ENCODE measurements around the gene CACNA2D4. TPM values are rescaled to one million over a fixed set of nuclear protein-coding genes. Genes with fewer than 3 reads are reported as not detected.

The CACNA2D4 gene
- total RNA-seq, 4 donors from 2014 or later = 0.25 to 3.1 (median 0.68) TPM

GRCh38 chr12:1872448-1872847 is 46.0 kb downstream of the CACNA2D4 start:
- Histone ChIP-seq H3K9me3 (no peaks in the 10 kb centered on the region), H3K4me3 (no peak overlapping the region), H3K36me3 (no peaks in the 10 kb centered on the region), H3K4me1 (no peaks in the 10 kb centered on the region), H3K27me3 (peaks cover 0 to 4% (median 4%) of the 10 kb centered on the region in 3 donors), H3K27ac (no peak overlapping the region)
- DNase-seq = no peak
- intact Hi-C loops (cut with DNase I; ENCODE audit: low total_unique reads) = no loop called here
- in situ Hi-C loops (cut with MboI; ENCODE audit: low sequenced_read_pairs in 4 of 4) = no loop called here
- no peak for TF ChIP-seq POLR2A (IDR thresholded peaks at IDR 0.05)
- TF ChIP-seq, protein P1, sequence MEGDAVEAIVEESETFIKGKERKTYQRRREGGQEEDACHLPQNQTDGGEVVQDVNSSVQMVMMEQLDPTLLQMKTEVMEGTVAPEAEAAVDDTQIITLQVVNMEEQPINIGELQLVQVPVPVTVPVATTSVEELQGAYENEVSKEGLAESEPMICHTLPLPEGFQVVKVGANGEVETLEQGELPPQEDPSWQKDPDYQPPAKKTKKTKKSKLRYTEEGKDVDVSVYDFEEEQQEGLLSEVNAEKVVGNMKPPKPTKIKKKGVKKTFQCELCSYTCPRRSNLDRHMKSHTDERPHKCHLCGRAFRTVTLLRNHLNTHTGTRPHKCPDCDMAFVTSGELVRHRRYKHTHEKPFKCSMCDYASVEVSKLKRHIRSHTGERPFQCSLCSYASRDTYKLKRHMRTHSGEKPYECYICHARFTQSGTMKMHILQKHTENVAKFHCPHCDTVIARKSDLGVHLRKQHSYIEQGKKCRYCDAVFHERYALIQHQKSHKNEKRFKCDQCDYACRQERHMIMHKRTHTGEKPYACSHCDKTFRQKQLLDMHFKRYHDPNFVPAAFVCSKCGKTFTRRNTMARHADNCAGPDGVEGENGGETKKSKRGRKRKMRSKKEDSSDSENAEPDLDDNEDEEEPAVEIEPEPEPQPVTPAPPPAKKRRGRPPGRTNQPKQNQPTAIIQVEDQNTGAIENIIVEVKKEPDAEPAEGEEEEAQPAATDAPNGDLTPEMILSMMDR (IDR thresholded peaks at IDR 0.05 in 4 of 5, conservative IDR thresholded peaks at IDR 0.05 in 1 of 5) = no peak
- ATAC-seq = no peak

DNA sequence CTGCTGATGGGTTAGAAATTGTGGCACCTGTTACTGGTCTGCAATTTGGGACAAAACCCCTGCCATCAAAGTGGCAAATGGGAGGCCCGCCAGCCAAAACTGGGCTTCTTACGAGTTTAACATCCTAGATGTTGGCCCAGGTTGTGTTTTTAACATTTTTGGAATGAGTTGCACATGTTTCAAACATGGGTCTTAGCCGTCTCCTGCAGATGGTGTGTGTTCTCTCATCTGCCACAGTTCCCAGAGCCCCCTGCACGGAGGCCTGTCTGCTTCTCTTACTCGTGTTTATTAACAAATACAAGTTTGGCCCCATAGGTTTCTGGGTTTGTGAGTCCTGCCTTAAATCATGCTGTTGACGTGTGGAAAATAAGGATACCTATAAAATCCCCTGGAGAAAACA is 46.5 kb downstream of the CACNA2D4 start:
- DNase-seq (no peak), ATAC-seq (no peak)
- Histone ChIP-seq H3K4me3 (no peak overlapping the region), H3K27me3 (peaks cover 0 to 5% (median 4%) of the 10 kb centered on the region in 3 donors), H3K27ac (no peak overlapping the region), H3K4me1 (no peaks in the 10 kb centered on the region), H3K36me3 (no peaks in the 10 kb centered on the region), H3K9me3 (no peaks in the 10 kb centered on the region)
- no peak for TF ChIP-seq POLR2A (IDR thresholded peaks at IDR 0.05)
- TF ChIP-seq, protein P1 (IDR thresholded peaks at IDR 0.05 in 4 of 5, conservative IDR thresholded peaks at IDR 0.05 in 1 of 5) = no peak
- in situ Hi-C loops (cut with MboI; ENCODE audit: low sequenced_read_pairs in 4 of 4) = no loop called here
- intact Hi-C loops (cut with DNase I; ENCODE audit: low total_unique reads) = no loop called here

- H3K4me1 ChIP-seq = no peaks in the 10 kb centered on the region
- no peak for ATAC-seq
Measured at GRCh38 chr12:1870998-1871917, 47.2 kb downstream of the CACNA2D4 start.

DNA sequence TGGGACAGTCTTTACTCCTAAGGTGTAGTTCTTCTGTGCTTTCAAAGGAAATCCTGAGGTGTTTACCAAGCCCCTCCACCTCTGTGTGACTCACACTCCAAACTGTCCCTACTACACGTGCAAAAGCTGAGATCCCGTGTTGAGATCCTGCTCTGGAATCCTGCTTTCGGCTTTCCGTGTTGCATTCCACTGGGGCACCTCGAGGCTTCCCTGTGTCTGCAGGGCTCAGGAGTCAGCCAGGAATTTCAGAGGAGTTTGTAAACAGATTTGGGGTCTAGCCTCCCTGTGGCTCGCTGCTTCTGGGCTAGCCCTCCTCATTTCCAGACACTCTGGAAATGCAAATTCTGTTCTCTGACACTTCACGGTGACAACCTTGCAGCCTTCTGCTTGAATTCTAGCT is 48.4 kb downstream of the CACNA2D4 start:
- Histone ChIP-seq H3K9me3 (no peaks in the 10 kb centered on the region), H3K27me3 (peaks cover 0 to 7% (median 4%) of the 10 kb centered on the region in 3 donors), H3K4me3 (no peak overlapping the region), H3K4me1 (no peaks in the 10 kb centered on the region), H3K27ac (no peak overlapping the region), H3K36me3 (no peaks in the 10 kb centered on the region)
- in situ Hi-C loops (cut with MboI; ENCODE audit: low sequenced_read_pairs in 4 of 4) (no loop called here), intact Hi-C loops (cut with DNase I; ENCODE audit: low total_unique reads) (no loop called here)
- no peak for TF ChIP-seq POLR2A (IDR thresholded peaks at IDR 0.05)
- TF ChIP-seq, protein P1 (IDR thresholded peaks at IDR 0.05 in 4 of 5, conservative IDR thresholded peaks at IDR 0.05 in 1 of 5) = no peak
- ATAC-seq (no peak), DNase-seq (no peak)

More at GRCh38 chr12:1870998-1871917, 47.2 kb downstream of the CACNA2D4 start:
- no peak for DNase-seq
- H3K27ac ChIP-seq = no peak overlapping the region
- no peak overlapping the region for H3K4me3 ChIP-seq
- intact Hi-C loops (cut with DNase I; ENCODE audit: low total_unique reads) (no loop called here), in situ Hi-C loops (cut with MboI; ENCODE audit: low sequenced_read_pairs in 4 of 4) (no loop called here)
- H3K27me3 ChIP-seq = peaks cover 0 to 7% (median 4%) of the 10 kb centered on the region in 3 donors
- TF ChIP-seq, protein P1 (IDR thresholded peaks at IDR 0.05 in 4 of 5, conservative IDR thresholded peaks at IDR 0.05 in 1 of 5) = no peak
- no peak for TF ChIP-seq POLR2A (IDR thresholded peaks at IDR 0.05)
- no peaks in the 10 kb centered on the region for H3K36me3 ChIP-seq
- H3K9me3 ChIP-seq = no peaks in the 10 kb centered on the region
